NCI-H146 treated with DMSO at 0.1 percent for 48 hours (cell line): ENCODE data around the gene SLITRK5.

Experiments used
- DNase-seq: peaks from one replicate; lab custom pipeline; 2025; ENCODE audit not compliant: unreplicated experiment; lab: John Stamatoyannopoulos, UW

SLITRK5 gene, protein sequence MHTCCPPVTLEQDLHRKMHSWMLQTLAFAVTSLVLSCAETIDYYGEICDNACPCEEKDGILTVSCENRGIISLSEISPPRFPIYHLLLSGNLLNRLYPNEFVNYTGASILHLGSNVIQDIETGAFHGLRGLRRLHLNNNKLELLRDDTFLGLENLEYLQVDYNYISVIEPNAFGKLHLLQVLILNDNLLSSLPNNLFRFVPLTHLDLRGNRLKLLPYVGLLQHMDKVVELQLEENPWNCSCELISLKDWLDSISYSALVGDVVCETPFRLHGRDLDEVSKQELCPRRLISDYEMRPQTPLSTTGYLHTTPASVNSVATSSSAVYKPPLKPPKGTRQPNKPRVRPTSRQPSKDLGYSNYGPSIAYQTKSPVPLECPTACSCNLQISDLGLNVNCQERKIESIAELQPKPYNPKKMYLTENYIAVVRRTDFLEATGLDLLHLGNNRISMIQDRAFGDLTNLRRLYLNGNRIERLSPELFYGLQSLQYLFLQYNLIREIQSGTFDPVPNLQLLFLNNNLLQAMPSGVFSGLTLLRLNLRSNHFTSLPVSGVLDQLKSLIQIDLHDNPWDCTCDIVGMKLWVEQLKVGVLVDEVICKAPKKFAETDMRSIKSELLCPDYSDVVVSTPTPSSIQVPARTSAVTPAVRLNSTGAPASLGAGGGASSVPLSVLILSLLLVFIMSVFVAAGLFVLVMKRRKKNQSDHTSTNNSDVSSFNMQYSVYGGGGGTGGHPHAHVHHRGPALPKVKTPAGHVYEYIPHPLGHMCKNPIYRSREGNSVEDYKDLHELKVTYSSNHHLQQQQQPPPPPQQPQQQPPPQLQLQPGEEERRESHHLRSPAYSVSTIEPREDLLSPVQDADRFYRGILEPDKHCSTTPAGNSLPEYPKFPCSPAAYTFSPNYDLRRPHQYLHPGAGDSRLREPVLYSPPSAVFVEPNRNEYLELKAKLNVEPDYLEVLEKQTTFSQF

DNA sequence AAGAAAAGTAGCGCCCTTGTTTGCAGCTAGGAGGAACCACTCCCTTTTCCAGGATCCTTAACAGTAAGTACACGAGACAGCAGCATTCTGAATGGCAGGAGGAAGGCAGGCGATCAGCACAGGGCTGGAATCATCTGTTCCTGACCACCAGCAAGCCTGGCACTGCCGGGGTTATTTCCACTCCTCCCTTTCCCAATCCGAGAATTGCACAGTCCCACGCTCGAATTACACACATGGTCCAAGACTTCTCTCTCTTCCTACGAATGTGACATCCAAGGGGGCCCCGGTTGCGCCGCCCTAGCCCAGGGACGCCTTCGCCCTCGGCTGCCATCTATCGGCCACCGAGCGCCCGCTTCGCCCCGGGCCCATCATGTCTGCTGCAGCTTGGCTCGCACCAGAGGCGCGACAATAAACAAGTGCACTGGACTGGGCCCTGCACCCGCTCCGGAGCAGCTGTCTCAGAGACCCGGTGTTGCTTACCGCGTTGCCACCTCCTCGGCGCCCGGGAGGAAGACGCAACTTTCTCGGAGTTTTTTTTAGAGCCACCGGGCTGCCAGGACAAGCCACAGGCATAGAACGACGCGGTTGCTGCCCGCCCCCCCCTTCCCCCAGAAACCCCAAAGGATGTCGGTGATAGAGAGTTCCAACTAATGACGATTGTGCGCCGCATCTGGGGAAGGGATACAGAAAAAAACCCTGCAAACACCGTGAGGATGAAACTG, at the start of gene SLITRK5:
SLITRK5 (plus strand) TSS at position 341 of the 722 bp plus-strand sequence. CDS start 4,018 bp downstream, outside the sequence.
- DNase-seq = peak; percentile 84

DNA sequence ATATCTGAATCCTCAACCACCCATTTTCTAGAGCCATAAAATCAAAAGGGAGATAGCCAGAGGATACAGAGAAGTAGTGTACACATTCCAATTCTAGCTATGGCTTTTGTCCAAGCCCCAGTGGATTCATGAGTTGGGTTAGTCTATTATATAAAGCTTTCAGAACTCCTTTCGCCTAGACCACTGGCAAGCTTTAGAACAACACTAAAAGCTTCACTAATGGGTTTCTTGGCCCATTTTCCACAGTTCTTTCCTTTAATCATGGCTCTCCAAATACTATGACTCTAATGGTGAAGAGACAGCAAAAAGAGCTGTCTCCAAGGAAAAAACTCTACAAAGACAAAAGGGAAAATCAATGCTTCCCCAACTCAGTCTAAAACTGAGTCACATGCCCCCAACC, 48.2 kb upstream of the SLITRK5 start:
- DNase-seq = no peak

DNA sequence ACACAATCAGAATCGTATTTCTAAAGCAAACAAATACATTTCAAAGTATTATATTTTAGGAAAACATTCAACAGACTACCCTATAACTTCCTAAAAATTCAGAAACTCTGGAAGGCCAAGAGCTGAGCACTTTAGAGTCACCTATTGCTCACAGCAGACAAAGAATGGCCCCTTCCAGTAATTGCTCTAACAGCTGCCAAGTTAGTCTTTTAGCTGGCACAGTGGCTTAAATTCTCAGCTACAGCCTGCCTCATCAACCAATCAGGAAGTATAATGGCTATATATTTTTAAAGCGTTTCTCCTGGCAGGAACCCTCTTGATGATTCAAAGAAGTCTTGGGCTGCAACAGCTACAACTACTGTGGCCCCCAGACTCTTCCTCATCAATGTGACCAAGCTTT, 14.9 kb upstream of the SLITRK5 start:
- DNase-seq = peak; percentile 75

DNA sequence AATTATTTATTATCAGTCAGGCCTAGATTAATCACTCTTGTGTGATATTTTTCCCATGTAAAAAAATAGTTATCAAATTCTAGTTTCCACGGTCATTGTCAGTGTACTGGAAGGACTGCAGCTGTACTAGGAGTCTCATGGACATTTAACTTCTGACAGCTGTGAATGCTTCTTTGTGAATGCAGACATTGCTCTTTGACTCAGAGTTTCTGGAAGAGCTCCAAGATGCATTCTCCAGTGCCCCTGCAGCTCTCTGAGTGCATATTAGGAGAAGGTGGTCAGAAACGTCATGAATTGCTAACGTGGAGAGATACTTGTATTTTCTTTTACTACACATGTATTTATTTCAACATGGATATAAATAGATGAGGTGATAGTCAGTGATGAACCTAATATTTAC, 9.7 kb upstream of the SLITRK5 start:
- DNase-seq = peak; percentile 40

DNA sequence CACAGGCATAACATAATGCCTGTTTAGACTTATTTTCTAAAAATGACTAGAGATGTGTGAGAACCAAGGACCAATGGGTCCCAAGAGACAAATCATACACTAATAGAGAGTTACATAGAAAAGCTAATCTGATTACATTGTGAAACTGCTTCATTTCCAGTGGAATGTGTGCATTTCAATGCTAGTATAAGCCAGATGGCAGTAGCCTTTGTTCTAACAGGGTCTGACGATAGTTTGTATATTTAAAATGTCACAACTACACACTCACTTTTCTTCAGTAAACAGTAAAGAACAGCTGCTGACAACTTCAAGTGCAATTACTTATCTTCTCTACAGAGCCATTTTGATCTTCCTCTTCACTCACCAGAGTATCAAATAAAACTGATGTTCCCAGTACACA, 4.3 kb upstream of the SLITRK5 start:
- DNase-seq = peak; percentile 58

DNA sequence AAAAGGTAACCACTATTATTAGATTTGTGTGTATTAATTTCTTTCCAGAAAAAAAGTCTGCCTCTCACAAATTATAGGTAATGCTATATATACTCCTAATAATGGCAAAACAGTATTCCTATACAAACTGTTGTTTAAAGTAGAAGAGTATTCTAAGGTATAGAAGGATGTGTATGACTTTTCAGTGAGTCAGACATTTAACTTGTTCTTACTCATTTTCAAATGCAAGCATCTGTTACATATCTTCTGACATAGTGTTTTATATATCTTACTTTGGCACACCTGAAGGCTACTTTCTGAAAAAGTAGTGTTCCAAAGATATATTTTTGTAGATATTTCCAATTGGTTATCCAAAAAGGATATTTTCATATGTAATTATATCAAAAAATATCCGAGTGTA, 3.5 kb upstream of the SLITRK5 start:
- DNase-seq = no peak

DNA sequence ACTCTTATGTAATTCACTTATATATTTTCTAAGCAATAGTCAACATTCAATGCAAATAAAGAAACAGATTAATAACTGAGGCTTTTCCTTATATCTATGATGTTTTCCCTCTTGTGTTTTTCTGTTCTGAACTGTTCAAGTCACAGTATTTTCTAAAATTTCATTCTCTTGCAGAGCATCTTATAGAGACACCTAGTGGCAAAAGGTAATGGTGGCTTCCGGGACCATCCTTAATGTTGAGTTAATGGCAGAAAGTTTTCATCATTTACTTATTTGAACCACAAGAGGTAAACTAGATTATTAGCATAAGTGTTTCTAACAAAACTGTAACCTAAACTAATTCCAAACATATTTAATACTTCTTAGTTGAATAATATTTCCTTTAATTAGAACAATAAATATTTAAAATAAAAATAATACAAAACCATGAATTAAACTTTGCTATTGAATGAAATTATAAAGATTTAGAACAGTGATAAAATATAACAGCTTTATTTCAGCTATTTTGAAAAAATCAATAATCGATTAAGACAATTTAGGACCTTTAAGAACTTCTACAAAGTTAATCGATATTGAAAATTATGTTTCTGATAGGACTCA, 1.7 kb upstream of the SLITRK5 start:
- peak; percentile 74 for DNase-seq

DNA sequence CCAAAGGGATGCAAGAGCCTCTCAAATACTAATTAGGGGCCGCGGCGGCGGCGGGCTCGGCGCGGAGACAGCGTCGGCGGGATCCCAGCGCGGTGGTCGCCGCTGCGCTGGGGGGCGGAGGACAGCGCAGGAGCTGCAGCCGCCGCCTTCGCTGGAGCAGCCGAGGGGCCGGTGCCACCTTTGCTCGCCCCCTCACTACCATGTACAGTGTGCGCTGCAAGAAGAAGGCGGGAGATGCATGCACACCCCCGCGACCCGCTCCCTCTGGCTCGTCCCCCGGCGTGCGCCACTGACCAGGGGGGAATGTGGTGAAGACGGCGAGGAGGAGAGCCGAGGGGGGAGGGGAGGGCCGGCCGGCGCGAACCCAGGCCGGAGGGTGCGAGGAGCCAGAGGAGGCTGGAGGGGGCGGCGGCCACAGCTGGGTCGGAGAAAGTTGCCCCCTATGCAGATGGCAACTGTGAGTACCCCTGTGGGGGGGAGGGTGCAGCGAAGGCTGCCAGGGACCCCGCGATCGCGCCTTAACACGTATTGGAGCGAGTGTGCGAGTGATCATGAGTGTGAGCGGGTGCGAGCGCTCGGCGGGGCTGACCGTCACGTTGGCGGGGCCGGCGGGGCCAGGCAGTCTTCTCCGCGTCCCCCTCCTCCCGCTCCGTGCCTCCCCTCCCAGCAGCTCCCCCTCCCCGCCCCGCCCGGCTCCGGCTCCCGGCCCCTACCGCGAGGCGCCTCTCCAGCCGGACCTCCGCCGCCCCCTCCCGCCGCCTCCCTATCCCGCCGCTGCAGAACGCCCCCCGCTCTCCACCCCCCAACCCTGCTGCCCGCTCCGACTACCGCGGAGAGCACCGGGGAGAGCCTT, 808 bp downstream of the SLITRK5 start:
- DNase-seq = peak; percentile 27

DNA sequence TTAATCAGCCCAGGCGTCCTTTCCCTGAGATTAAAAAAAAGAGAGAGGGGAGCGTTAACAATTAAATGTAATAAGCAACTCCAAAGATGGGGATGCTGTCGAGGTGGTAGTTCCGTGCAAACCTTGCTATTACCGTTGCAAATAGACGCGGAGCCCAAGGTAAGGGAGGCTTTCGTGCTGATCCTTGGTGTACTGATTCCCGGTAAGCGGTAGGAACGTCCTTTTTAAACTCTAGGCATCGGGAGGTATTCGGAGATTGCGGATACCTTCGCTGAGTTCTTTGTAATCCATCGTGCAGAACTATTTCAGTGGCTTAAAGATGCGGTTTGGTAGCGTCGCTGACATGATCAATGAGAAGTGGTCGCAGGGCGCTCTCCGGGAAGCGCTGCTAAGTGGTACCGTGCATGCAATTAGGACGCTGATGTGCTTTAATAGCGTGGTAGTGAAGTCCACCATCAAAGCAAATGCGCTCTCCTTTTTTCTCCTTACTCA, 3.1 kb downstream of the SLITRK5 start:
- no peak for DNase-seq

DNA sequence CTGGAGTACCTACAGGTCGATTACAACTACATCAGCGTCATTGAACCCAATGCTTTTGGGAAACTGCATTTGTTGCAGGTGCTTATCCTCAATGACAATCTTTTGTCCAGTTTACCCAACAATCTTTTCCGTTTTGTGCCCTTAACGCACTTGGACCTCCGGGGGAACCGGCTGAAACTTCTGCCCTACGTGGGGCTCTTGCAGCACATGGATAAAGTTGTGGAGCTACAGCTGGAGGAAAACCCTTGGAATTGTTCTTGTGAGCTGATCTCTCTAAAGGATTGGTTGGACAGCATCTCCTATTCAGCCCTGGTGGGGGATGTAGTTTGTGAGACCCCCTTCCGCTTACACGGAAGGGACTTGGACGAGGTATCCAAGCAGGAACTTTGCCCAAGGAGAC, 4.7 kb downstream of the SLITRK5 start:
- DNase-seq = no peak

DNA sequence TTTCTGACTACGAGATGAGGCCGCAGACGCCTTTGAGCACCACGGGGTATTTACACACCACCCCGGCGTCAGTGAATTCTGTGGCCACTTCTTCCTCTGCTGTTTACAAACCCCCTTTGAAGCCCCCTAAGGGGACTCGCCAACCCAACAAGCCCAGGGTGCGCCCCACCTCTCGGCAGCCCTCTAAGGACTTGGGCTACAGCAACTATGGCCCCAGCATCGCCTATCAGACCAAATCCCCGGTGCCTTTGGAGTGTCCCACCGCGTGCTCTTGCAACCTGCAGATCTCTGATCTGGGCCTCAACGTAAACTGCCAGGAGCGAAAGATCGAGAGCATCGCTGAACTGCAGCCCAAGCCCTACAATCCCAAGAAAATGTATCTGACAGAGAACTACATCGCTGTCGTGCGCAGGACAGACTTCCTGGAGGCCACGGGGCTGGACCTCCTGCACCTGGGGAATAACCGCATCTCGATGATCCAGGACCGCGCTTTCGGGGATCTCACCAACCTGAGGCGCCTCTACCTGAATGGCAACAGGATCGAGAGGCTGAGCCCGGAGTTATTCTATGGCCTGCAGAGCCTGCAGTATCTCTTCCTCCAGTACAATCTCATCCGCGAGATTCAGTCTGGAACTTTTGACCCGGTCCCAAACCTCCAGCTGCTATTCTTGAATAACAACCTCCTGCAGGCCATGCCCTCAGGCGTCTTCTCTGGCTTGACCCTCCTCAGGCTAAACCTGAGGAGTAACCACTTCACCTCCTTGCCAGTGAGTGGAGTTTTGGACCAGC, 5.3 kb downstream of the SLITRK5 start:
- no peak for DNase-seq

DNA sequence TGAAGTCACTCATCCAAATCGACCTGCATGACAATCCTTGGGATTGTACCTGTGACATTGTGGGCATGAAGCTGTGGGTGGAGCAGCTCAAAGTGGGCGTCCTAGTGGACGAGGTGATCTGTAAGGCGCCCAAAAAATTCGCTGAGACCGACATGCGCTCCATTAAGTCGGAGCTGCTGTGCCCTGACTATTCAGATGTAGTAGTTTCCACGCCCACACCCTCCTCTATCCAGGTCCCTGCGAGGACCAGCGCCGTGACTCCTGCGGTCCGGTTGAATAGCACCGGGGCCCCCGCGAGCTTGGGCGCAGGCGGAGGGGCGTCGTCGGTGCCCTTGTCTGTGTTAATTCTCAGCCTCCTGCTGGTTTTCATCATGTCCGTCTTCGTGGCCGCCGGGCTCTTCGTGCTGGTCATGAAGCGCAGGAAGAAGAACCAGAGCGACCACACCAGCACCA, 5.9 kb downstream of the SLITRK5 start:
- no peak for DNase-seq

DNA sequence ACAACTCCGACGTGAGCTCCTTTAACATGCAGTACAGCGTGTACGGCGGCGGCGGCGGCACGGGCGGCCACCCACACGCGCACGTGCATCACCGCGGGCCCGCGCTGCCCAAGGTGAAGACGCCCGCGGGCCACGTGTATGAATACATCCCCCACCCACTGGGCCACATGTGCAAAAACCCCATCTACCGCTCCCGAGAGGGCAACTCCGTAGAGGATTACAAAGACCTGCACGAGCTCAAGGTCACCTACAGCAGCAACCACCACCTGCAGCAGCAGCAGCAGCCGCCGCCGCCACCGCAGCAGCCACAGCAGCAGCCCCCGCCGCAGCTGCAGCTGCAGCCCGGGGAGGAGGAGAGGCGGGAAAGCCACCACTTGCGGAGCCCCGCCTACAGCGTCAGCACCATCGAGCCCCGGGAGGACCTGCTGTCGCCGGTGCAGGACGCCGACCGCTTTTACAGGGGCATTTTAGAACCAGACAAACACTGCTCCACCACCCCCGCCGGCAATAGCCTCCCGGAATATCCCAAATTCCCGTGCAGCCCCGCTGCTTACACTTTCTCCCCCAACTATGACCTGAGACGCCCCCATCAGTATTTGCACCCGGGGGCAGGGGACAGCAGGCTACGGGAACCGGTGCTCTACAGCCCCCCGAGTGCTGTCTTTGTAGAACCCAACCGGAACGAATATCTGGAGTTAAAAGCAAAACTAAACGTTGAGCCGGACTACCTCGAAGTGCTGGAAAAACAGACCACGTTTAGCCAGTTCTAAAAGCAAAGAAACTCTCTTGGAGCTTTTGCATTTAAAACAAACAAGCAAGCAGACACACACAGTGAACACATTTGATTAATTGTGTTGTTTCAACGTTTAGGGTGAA, 6.6 kb downstream of the SLITRK5 start:
- no peak for DNase-seq

DNA sequence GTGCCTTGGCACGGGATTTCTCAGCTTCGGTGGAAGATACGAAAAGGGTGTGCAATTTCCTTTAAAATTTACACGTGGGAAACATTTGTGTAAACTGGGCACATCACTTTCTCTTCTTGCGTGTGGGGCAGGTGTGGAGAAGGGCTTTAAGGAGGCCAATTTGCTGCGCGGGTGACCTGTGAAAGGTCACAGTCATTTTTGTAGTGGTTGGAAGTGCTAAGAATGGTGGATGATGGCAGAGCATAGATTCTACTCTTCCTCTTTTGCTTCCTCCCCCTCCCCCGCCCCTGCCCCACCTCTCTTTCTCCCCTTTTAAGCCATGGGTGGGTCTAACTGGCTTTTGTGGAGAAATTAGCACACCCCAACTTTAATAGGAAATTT, 7.2 kb downstream of the SLITRK5 start:
- no peak for DNase-seq

DNA sequence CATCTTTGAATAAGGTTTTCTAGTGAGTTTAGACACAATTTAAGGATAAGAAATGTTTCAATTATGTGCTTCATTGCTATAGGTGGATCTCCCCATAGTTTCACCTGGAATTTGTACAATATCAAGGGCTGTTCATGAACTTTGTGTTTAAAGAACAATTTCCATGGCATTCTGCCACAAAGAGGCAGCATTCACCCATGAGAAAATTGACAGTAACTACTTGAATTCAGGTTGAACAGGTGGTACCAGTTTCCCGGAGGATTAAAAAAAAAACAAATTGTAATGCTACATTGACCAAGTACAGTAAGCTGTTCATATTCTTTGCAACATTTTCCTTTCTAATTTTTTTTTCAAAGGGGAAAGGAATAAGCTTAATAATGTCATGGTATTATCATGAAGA, 9.1 kb downstream of the SLITRK5 start:
- DNase-seq = peak; percentile 56

DNA sequence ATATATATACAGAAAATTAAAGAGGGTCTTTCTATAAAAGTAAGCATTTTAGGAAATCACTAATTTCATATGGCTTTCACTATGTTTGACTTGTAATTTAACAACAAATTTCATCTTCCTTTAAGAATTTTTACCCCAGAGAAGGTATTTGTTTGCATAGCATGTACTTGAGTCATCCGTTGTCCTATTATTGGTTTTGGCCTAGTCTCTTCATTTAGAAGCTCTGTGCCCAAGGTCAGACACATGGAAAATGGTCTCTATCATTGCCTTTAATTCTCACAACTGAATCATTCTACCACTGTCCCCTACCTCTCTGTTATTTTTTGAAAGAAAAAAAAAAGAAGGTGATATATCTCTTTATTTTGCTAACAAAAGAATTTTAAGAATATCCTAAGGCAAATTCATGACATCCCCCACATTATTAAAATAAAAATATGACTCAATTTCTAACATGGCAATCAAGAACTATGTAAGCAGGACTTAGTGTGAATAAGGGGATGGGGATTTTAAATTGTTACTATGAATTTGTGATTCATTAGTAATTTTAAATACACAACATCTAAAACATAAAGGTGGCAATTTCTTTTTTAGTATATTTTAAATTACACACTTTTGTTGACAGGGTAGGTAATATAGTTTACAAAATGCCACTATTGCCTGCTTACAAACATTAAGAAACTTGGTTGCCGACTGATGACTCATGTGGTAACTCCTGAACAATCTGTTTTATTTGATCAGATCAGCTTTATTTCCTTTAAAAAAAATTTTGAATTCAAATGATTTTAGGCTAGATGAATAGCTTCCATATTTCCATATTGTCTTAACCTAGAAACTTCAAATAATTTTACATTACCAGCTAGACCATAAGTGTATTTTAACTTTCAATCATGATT, 13.9 kb downstream of the SLITRK5 start:
- DNase-seq = no peak

DNA sequence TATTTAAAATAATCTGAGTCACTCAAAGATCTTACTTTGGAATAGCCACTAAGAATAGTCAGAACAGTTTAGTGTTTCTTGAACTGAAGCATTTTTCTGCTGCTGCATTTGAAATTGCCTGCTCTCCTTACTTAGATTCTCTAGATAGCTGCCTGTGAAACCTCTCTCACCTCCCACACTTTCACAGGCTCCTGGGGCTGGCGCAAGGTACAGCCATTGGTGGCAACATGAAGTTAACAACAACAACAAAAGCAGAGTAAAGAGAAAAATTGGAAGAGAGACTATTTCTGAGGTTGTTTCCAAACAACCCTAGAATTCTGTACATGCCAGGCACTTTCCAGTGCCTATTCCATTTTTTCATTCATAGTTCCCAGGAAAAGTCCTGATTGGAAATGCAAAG, 25.3 kb downstream of the SLITRK5 start:
- DNase-seq = no peak
